Measurements from ENCODE around the gene RASGRF2. TPM values are rescaled to one million over a fixed set of nuclear protein-coding genes. Genes with fewer than 3 reads are reported as not detected.

RASGRF2 gene
- total and polyA plus RNA-seq, 2 of the 13 experiments (the other 11 are each of a cell fraction or from before 2014, with no cell fraction given), result 23.6 to 29.0 TPM

DNA sequence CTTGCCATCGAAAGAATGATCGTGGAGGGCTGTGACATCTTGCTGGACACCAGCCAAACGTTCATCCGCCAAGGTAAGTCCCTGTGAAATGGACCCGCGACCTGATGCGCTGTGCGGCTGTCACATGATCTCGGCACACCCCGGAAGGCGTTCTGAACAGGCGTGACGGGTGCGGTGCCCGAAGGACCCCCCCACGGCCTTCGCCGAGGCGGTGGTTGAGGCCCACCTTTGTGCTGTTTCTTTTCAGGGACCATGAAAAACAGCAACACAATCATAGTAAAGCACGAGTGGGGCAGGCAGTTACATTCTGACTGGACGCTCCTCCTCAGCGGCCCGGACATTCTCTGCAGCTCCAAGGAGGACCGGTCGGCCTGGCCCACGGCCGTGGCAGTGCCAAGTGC, 126.7 kb downstream of the RASGRF2 start:
- Histone ChIP-seq H3K27me3 (ENCODE audit: control insufficient read depth in 1 of 2, insufficient read depth in 2 of 2, low read length in 2 of 2) (no peaks in the 10 kb centered on the region), H3K27ac (ENCODE audit: extremely low read length, insufficient read depth, low read length) (no peak overlapping the region), H3K9ac (ENCODE audit: insufficient read depth, low read depth, low read length) (no peak overlapping the region), H3K36me3 (replicated peaks in 1 of 2; ENCODE audit: control insufficient read depth in 1 of 2, insufficient read depth in 2 of 2, low read length in 2 of 2) (peaks cover 23 to 66% of the 10 kb centered on the region in 2 experiments), H4K20me1 (ENCODE audit: insufficient read depth, low read length) (no peaks in the 10 kb centered on the region), H2AFZ (ENCODE audit: low read length) (no peak overlapping the region), H3K4me1 (ENCODE audit: insufficient read depth, low read length) (no peaks in the 10 kb centered on the region), H3K4me3 (replicated peaks in 1 of 3; ENCODE audit: insufficient read depth in 1 of 3, low read depth in 2 of 3, low read length in 3 of 3) (no peak overlapping the region), H3K4me2 (ENCODE audit: low read depth, low read length) (no peak overlapping the region), H3K79me2 (ENCODE audit: insufficient read depth, low read length) (no peaks in the 10 kb centered on the region), H3K9me3 (ENCODE audit: low read length) (no peaks in the 10 kb centered on the region)
- in situ Hi-C loops (cut with HindIII; ENCODE audit: extremely low pct_ligation_motif_present, low pct_unique_long_range_greater_than_20kb) (no loop called here), intact Hi-C loops (cut with micrococcal nuclease; ENCODE audit: unreplicated experiment) (no loop called here)
- no peak for ATAC-seq
- TF ChIP-seq AGO2 (optimal IDR thresholded peaks at IDR 0.05; ENCODE audit: low read depth, low read length), result peak; percentile 22
- TF ChIP-seq, protein P1, sequence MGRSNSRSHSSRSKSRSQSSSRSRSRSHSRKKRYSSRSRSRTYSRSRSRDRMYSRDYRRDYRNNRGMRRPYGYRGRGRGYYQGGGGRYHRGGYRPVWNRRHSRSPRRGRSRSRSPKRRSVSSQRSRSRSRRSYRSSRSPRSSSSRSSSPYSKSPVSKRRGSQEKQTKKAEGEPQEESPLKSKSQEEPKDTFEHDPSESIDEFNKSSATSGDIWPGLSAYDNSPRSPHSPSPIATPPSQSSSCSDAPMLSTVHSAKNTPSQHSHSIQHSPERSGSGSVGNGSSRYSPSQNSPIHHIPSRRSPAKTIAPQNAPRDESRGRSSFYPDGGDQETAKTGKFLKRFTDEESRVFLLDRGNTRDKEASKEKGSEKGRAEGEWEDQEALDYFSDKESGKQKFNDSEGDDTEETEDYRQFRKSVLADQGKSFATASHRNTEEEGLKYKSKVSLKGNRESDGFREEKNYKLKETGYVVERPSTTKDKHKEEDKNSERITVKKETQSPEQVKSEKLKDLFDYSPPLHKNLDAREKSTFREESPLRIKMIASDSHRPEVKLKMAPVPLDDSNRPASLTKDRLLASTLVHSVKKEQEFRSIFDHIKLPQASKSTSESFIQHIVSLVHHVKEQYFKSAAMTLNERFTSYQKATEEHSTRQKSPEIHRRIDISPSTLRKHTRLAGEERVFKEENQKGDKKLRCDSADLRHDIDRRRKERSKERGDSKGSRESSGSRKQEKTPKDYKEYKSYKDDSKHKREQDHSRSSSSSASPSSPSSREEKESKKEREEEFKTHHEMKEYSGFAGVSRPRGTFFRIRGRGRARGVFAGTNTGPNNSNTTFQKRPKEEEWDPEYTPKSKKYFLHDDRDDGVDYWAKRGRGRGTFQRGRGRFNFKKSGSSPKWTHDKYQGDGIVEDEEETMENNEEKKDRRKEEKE (IDR thresholded peaks at IDR 0.05), result no peak
- TF ChIP-seq TBP (CRISPR knock-in tag; IDR thresholded peaks at IDR 0.05), result no peak
- no peak for TF ChIP-seq POLR2AphosphoS5 (IDR thresholded peaks at IDR 0.05; ENCODE audit: low read depth, low read length)
- no peak for TF ChIP-seq ZZZ3 (CRISPR knock-in tag; IDR thresholded peaks at IDR 0.05; ENCODE audit: borderline replicate concordance)
- TF ChIP-seq AHR (CRISPR knock-in tag; IDR thresholded peaks at IDR 0.05), result no peak
- TF ChIP-seq DR1 (CRISPR knock-in tag; IDR thresholded peaks at IDR 0.05), result no peak
- TF ChIP-seq FOXP1 (IDR thresholded peaks at IDR 0.05), result no peak
- TF ChIP-seq FOXP1 (CRISPR knock-in tag; IDR thresholded peaks at IDR 0.05), result no peak
- TF ChIP-seq ZNF264 (CRISPR knock-in tag; IDR thresholded peaks at IDR 0.05), result no peak
- peak; percentile 16 for TF ChIP-seq RBM22 (optimal IDR thresholded peaks at IDR 0.05; ENCODE audit: low read length)
- TF ChIP-seq, protein P2, sequence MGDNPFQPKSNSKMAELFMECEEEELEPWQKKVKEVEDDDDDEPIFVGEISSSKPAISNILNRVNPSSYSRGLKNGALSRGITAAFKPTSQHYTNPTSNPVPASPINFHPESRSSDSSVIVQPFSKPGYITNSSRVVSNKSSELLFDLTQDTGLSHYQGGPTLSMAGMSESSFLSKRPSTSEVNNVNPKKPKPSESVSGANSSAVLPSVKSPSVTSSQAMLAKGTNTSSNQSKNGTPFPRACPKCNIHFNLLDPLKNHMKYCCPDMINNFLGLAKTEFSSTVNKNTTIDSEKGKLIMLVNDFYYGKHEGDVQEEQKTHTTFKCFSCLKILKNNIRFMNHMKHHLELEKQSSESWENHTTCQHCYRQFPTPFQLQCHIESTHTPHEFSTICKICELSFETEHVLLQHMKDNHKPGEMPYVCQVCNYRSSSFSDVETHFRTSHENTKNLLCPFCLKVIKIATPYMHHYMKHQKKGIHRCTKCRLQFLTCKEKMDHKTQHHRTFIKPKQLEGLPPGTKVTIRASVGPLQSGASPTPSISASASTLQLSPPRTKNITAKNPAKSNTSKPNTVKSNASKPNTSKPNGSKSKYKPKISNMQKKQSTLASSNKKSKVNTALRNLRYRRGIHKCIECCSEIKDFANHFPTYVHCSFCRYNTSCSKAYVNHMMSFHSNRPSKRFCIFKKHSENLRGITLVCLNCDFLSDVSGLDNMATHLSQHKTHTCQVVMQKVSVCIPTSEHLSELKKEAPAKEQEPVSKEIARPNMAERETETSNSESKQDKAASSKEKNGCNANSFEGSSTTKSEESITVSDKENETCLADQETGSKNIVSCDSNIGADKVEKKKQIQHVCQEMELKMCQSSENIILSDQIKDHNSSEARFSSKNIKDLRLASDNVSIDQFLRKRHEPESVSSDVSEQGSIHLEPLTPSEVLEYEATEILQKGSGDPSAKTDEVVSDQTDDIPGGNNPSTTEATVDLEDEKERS (CRISPR knock-in tag; IDR thresholded peaks at IDR 0.05), result no peak
- TF ChIP-seq, protein P3, sequence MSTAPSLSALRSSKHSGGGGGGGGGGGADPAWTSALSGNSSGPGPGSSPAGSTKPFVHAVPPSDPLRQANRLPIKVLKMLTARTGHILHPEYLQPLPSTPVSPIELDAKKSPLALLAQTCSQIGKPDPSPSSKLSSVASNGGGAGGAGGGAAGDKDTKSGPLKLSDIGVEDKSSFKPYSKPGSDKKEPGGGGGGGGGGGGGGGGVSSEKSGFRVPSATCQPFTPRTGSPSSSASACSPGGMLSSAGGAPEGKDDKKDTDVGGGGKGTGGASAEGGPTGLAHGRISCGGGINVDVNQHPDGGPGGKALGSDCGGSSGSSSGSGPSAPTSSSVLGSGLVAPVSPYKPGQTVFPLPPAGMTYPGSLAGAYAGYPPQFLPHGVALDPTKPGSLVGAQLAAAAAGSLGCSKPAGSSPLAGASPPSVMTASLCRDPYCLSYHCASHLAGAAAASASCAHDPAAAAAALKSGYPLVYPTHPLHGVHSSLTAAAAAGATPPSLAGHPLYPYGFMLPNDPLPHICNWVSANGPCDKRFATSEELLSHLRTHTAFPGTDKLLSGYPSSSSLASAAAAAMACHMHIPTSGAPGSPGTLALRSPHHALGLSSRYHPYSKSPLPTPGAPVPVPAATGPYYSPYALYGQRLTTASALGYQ (CRISPR knock-in tag; IDR thresholded peaks at IDR 0.05), result no peak
- DNase-seq (ENCODE audit: low spot score), result no peak
- BruUV-seq (replicated peaks), result no TSS peak
- WGBS (ENCODE audit: low lambda C conversion rate), result 96% methylated on average over 9 of the region's 27 CpGs
- no peak for FAIRE-seq
- ChIA-PET POLR2A (no interaction called here), CTCF (ENCODE audit: low intra/inter-chr PET ratio, low total read pairs) (no interaction called here)

All from HepG2 (cell line).